ENCODE results near the gene MARCHF9.
"Not testable (repeated sequence)": the region's sequence is repeated elsewhere in the genome, so short reads cannot be mapped to it uniquely, and the experiment has no call there.

Gene MARCHF9

DNA sequence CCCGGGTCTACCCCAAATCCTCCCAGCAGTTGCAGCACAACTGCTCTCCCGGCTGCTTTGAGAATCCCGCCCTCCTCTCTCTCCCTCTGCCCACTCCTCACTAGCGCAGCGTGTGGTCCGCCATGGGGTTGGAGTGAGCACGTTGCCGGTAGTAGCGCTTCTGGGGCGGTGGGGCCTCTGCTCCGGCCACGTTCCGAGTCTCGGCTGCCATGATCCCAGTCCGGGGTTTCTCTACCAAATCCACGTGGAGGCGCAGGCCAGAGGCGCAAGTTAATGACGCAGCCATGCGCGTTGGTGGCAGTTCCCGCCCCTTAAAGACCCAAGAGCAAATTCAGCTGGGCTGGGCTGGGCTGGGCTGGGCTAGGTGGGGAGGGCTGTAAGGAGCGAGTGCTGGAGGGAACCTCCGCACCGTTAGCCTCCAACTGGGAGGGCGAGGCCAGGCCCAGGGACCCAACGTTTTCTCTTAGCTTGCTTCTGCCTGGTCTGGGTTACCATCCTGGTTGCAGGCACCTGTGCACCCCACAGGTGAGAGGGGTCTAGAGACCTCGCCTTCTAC, 17.0 kb downstream of the MARCHF9 start, which contains the start of gene METTL1:
Gene METTL1 (minus strand): TSS at position 233 of the 556 bp plus-strand sequence. CDS start 22 bp downstream, at position 211.
- TF ChIP-seq ZFX (IDR thresholded peaks at IDR 0.05; ENCODE audit: borderline replicate concordance) = no peak
- TF ChIP-seq CTCF (IDR thresholded peaks at IDR 0.05) = no peak; the same call in 1 of the 2 replicates
- peak within 1 kb of the TSS; percentile 95 for H3K27ac ChIP-seq

GRCh38 chr12:57772429-57773322, 17.8 kb downstream of the MARCHF9 start, which contains the start of gene EEF1AKMT3:
Gene EEF1AKMT3 (plus strand): TSS chr12:57772614. CDS start chr12:57772725, 111 bp downstream.
- TF ChIP-seq CTCF (IDR thresholded peaks at IDR 0.05) = no peak
- no peak for TF ChIP-seq ZFX (IDR thresholded peaks at IDR 0.05; ENCODE audit: borderline replicate concordance)
- peak within 1 kb of the TSS; percentile 95 for H3K27ac ChIP-seq

GRCh38 chr12:57774634-57775033, 19.7 kb downstream of the MARCHF9 start:
- H3K27ac ChIP-seq = not testable (repeated sequence)

GRCh38 chr12:57775044-57775443, 20.1 kb downstream of the MARCHF9 start:
- TF ChIP-seq CTCF (IDR thresholded peaks at IDR 0.05) = no peak
- TF ChIP-seq ZFX (IDR thresholded peaks at IDR 0.05; ENCODE audit: borderline replicate concordance) = no peak
- no peak overlapping the region for H3K27ac ChIP-seq

DNA sequence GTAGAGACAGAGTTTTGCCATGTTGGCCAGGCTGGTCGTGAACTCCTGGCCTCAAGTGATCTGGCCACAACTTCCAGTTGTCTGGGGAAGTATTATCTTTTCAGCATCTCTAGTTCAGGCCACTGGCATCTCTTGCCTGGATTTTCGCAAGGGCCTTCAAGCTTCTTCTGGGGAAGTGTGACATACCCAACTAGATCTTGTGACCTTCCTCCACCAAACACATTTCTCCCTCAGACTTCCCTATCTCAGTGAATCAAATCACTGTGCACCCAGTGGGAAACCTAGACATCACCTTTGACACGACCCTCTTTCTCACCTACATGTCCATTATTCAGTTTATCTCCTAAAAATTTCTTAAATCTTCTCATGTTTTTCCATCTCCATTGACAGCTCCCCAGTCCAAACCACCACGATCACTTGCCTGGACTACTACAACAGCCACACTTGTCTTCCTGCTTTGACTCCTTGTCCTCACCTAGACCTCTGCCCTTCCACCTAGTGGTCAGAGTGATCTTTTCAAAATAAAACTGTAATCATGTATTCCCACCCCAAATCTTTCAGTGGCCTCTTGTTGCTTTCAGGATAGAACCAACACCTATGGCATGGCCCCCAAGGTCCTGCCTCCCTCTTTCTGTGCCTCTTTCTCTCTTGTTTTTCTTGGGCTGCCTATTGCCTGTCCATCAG, 20.8 kb downstream of the MARCHF9 start:
- no peak overlapping the region for H3K27ac ChIP-seq
- no peak for TF ChIP-seq ZFX (IDR thresholded peaks at IDR 0.05; ENCODE audit: borderline replicate concordance)
- TF ChIP-seq CTCF (IDR thresholded peaks at IDR 0.05) = peak; percentile 13

DNA sequence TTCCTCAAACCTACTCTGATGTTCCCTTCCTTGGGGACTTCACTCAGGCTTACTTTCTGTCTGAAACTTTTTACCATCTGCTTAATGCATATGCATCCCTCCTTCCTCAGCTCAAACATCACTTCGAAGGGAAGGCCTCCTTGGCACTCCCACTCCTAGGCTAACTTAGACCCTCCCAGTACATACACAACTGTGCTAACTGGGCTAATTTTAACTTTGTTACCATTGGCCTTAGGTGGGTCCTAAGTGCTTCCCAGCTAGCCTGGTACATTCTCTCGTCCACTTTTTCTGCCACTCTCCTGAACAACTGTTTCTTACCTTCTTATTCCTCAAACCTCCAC, 21.3 kb downstream of the MARCHF9 start:
- H3K27ac ChIP-seq = no peak overlapping the region
- TF ChIP-seq ZFX (IDR thresholded peaks at IDR 0.05; ENCODE audit: borderline replicate concordance) = no peak
- TF ChIP-seq CTCF (IDR thresholded peaks at IDR 0.05) = no peak; the same call in 1 of the 2 replicates

DNA sequence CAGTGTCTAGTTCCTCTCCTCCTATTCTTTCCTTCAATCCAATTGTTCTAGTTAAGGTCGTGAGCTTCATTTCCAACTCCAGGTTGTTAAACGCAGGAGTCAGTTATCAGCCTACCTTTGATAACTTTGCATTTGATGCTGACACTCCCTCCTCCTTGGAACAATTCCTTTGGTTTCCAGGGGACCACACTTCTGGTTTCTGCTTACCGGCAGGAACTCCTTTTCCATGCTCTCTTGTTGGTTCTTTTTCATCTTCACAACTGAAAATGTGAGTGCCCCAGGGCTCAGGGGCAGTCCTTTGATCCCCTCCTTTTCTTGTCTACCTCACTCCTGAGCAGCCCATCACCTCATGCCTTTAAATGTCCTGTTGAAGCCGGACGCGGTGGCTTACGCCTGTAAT, 22.5 kb downstream of the MARCHF9 start:
- H3K27ac ChIP-seq = no peak overlapping the region
- TF ChIP-seq CTCF (IDR thresholded peaks at IDR 0.05) (no peak), ZFX (IDR thresholded peaks at IDR 0.05; ENCODE audit: borderline replicate concordance) (no peak)
